ENCODE data around the gene ZFP36.

The ZFP36 gene

DNA sequence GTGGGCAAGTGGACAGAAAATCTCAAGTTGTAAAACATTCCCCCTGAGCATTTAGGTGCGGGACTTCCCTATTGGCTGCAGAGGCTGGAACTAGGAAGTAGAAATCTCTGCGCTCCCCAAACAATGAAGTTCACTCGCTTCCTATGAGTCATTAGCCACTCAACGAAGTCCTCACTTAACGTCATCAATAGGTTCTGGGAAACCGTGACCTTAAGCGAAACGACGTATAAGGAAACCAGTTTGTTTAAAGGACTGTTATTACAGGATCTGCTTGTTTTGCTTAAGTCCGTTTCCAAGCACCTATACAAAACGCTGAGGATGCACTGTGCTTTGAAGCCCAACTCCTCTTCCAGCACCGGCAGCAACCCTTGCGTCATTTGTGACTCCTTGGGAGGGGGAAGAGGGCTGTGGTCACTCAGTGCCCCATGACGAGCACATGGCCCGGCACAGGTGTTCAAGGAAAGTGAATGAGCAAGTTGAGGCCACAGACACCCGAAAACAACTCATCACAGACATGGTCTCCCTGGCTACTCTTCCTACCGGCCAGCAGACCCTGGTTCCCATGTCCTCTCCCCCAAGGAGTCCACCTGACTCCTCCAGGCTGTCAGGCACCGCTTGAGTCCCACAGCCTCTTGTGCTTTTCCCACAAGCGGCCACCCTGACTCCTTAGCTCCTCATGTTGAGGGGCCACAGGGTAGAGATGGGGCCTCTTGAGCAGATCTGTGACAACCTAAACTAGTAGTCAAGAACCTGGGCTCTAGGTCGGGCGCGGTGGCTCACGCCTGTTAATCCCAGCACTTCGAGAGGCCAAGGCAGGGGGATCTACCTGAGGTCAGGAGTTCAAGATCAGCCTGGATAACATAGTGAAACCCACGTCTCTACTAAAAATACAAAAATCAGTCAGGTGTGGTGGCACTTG is 24.3 kb downstream of the ZFP36 start:
- peak overlapping the region; percentile 80 for H3K27ac ChIP-seq
- peaks cover 2% of the 10 kb centered on the region for H3K4me1 ChIP-seq
- no peaks in the 10 kb centered on the region for H3K36me3 ChIP-seq (ENCODE audit: control insufficient read depth, insufficient read depth, low read length)
- no peak overlapping the region for H3K4me2 ChIP-seq (ENCODE audit: low read length)
- H3K9ac ChIP-seq: no peak overlapping the region
- H3K27me3 ChIP-seq (ENCODE audit: control insufficient read depth, insufficient read depth, low read length): no peaks in the 10 kb centered on the region
- no peak overlapping the region for H2AFZ ChIP-seq
- H3K9me3 ChIP-seq (ENCODE audit: control insufficient read depth, low read length): no peaks in the 10 kb centered on the region
- H3K79me2 ChIP-seq: peaks cover 22% of the 10 kb centered on the region
- no peak overlapping the region for H3K4me3 ChIP-seq (ENCODE audit: low read depth, low read length)
- TF ChIP-seq, protein P1, sequence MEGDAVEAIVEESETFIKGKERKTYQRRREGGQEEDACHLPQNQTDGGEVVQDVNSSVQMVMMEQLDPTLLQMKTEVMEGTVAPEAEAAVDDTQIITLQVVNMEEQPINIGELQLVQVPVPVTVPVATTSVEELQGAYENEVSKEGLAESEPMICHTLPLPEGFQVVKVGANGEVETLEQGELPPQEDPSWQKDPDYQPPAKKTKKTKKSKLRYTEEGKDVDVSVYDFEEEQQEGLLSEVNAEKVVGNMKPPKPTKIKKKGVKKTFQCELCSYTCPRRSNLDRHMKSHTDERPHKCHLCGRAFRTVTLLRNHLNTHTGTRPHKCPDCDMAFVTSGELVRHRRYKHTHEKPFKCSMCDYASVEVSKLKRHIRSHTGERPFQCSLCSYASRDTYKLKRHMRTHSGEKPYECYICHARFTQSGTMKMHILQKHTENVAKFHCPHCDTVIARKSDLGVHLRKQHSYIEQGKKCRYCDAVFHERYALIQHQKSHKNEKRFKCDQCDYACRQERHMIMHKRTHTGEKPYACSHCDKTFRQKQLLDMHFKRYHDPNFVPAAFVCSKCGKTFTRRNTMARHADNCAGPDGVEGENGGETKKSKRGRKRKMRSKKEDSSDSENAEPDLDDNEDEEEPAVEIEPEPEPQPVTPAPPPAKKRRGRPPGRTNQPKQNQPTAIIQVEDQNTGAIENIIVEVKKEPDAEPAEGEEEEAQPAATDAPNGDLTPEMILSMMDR (IDR thresholded peaks at IDR 0.05): no peak

DNA sequence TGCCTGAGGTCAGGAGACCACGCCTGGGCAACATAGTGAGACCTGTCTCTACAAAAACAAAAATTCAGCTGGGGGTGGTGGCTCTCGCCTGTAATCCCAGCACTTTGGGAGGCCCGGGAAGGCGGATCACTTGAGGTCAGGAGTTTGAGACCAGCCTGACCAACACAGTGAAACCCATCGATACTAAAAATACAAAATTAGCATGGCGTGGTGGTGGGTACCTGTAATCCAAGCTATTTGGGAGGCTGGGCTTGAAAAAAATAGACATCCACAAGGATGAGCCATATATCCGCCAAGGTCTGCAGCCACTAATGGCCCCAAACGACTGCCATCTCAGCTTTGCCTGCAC is 26.0 kb downstream of the ZFP36 start:
- no peak overlapping the region for H2AFZ ChIP-seq
- H3K9me3 ChIP-seq (ENCODE audit: control insufficient read depth, low read length): no peaks in the 10 kb centered on the region
- no peaks in the 10 kb centered on the region for H3K27me3 ChIP-seq (ENCODE audit: control insufficient read depth, insufficient read depth, low read length)
- no peaks in the 10 kb centered on the region for H3K36me3 ChIP-seq (ENCODE audit: control insufficient read depth, insufficient read depth, low read length)
- H3K79me2 ChIP-seq: peaks cover 22% of the 10 kb centered on the region
- peaks cover 8% of the 10 kb centered on the region for H3K4me1 ChIP-seq
- no peak overlapping the region for H3K27ac ChIP-seq
- TF ChIP-seq, protein P1 (IDR thresholded peaks at IDR 0.05): no peak
- no peak overlapping the region for H3K4me2 ChIP-seq (ENCODE audit: low read length)
- H3K4me3 ChIP-seq (ENCODE audit: low read depth, low read length): no peak overlapping the region
- no peak overlapping the region for H3K9ac ChIP-seq

DNA sequence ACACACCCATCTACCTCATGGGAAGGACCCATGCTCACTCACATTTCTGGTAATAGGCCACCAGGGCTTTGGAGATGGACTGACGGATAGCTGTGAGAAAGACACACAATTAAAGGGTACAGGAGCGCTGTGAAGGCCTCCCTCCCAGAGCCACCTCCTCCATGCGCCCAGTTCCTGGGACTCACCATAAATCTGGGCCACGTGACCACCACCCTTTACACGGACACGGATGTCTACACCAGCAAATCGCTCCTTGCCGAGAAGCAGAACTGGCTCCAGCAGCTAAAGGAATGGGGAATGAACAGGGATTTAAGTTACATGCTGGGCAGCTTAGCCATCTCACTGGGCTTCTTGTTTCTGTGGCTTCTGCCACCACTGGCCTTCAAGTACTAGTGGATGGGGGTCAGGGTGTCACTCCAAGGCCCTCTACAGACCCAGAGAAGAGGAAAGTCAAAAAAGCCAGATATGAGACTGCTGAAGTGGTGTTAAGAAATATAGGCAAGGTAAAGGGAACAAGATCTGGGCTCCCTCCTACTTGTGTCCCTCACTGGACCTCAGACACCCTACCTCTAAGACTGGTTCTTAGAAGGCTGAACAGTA is 26.9 kb downstream of the ZFP36 start:
- TF ChIP-seq, protein P1 (IDR thresholded peaks at IDR 0.05): no peak
- Histone ChIP-seq H2AFZ (no peak overlapping the region), H3K79me2 (peaks cover 22% of the 10 kb centered on the region), H3K4me1 (peaks cover 8% of the 10 kb centered on the region), H3K27me3 (ENCODE audit: control insufficient read depth, insufficient read depth, low read length) (no peaks in the 10 kb centered on the region), H3K27ac (no peak overlapping the region), H3K9me3 (ENCODE audit: control insufficient read depth, low read length) (no peaks in the 10 kb centered on the region), H3K36me3 (ENCODE audit: control insufficient read depth, insufficient read depth, low read length) (no peaks in the 10 kb centered on the region), H3K4me3 (ENCODE audit: low read depth, low read length) (no peak overlapping the region), H3K4me2 (ENCODE audit: low read length) (no peak overlapping the region), H3K9ac (no peak overlapping the region)

DNA sequence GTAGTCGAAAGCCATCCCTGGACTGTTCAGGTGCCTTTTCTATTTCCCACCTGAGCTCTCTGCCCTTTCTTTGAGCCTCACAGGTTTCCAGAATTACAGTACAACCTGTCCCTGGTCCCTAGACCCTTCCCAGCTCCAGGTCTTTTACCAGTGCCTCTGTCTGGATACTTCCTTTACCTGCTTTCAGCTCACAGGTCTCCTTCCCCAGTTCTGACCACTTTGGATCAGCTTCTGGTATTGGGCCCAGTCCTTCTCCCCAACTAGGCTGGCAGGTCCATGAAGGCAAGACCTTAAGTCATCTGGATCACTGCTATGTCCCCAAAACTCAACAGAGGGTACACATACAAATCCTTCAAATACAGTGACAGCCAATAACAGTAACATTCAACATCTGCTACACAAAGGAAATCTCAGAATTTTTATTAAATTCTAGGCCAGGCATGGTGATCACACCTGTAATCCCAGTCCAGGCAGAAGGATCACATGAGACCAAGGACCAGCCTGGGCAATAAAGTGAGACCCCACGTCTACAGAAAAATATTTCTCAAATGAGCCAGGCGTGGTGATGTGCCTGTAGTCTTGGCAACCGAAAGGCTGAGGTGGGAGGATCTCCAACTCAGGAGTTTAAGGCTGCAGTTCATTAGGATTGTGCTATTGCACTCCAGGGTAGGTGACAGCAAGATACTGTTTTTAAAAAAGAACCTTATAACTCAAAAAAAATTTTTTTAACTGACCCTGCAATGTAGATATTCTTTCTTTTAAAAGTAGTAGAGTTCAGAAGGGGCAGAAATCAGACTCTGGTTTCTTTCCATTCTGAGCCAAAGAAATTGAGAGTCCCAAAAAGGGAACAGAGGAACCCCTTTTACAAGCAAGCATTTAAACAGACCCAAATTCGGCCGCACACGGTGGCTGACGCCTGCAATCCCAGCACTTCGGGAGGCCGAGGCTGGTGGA is 27.8 kb downstream of the ZFP36 start:
- Histone ChIP-seq H3K36me3 (ENCODE audit: control insufficient read depth, insufficient read depth, low read length) (no peaks in the 10 kb centered on the region), H2AFZ (no peak overlapping the region), H3K9ac (no peak overlapping the region), H3K79me2 (peaks cover 22% of the 10 kb centered on the region), H3K27me3 (ENCODE audit: control insufficient read depth, insufficient read depth, low read length) (no peaks in the 10 kb centered on the region), H3K27ac (peak overlapping the region; percentile 1), H3K4me1 (peaks cover 8% of the 10 kb centered on the region), H3K4me3 (ENCODE audit: low read depth, low read length) (peak overlapping the region; percentile 100), H3K4me2 (ENCODE audit: low read length) (peak overlapping the region; percentile 97), H3K9me3 (ENCODE audit: control insufficient read depth, low read length) (no peaks in the 10 kb centered on the region)
- TF ChIP-seq, protein P1 (IDR thresholded peaks at IDR 0.05): no peak

Data from parathyroid adenoma (tissue), 2 donors.